ENCODE data around the gene SYT4.

- TF ChIP-seq GATA4 (IDR thresholded peaks at IDR 0.05; ENCODE audit: borderline replicate concordance, low read depth) (no peak), HMGXB4 (CRISPR knock-in tag; IDR thresholded peaks at IDR 0.05; ENCODE audit: borderline replicate concordance in 1 of 2, low read depth in 1 of 2) (no peak), YY1 (IDR thresholded peaks at IDR 0.05; ENCODE audit: insufficient read depth, insufficient replicate concordance, low read depth, low read length) (no peak), BHLHE40 (IDR thresholded peaks at IDR 0.05; ENCODE audit: low read length) (no peak), CTCF (CRISPR knock-in tag; IDR thresholded peaks at IDR 0.05) (no peak), GLMP (CRISPR knock-in tag; IDR thresholded peaks at IDR 0.05; ENCODE audit: borderline replicate concordance) (no peak), GABPA (IDR thresholded peaks at IDR 0.05; ENCODE audit: low read depth, low read length) (no peak), GABPA (CRISPR knock-in tag; IDR thresholded peaks at IDR 0.05; ENCODE audit: low read depth) (no peak)
Observed at GRCh38 chr18:43303376-43303775, 26.1 kb upstream of the SYT4 start.

Measured in HepG2 (cell line).